Spinal cord (tissue), 10 donors: ENCODE measurements around the gene PDE6A. TPM values are rescaled to one million over a fixed set of nuclear protein-coding genes. Genes with fewer than 3 reads are reported as not detected.

Experiments
- DNase-seq, 6 donors: peaks; one replicate each; pipeline versions ENCODE4 v3.0.0 to v3.0.0-alpha.2; 2013 to 2015; ENCODE audit warnings: low spot score in 6 of 6, low read depth in 4 of 6
- H3K27ac ChIP-seq: one replicate; pipeline ENCODE4 v1.5.1; 2013; ENCODE audit warnings: low read depth, low read length, control low read depth
- H3K27me3 ChIP-seq: one replicate; pipeline ENCODE4 v1.6.1; 2013; ENCODE audit warnings: low read length; ENCODE audit not compliant: control insufficient read depth, insufficient read depth
- H3K36me3 ChIP-seq: one replicate; pipeline ENCODE4 v1.6.1; 2013; ENCODE audit warnings: low read length; ENCODE audit not compliant: control insufficient read depth, insufficient read depth
- H3K4me1 ChIP-seq: one replicate; pipeline ENCODE4 v1.6.1; 2013; ENCODE audit warnings: low read length; ENCODE audit not compliant: control insufficient read depth, insufficient read depth
- H3K4me3 ChIP-seq: one replicate; pipeline ENCODE4 v1.5.1; 2013; ENCODE audit warnings: low read depth, low read length, control low read depth
- H3K9me3 ChIP-seq: one replicate; pipeline ENCODE4 v1.6.1; 2013; ENCODE audit warnings: low read length; ENCODE audit not compliant: control insufficient read depth, insufficient read depth
- WGBS: methylation state at CpG from one replicate; pipeline ENCODE4 v1.1.5; 2013; ENCODE audit warnings: missing lambda C conversion rate; ENCODE audit not compliant: insufficient coverage; 5-methylcytosine and 5-hydroxymethylcytosine counted together
- polyA plus RNA-seq, 2 donors: library from polyadenylated mRNA; unstranded; fragments of 120-200 nt; gene quantifications; one replicate each; pipeline ENCODE4 v1.2.1, GENCODE V29; 2013; ENCODE audit not compliant: insufficient read length in 2 of 2
- total RNA-seq, 2 donors: library from RNA; depleted of rRNA in 1 of 2; stranded (reverse); fragments of 120-200 nt in 1 of 2; fragments of >200 nt in 1 of 2; gene quantifications; one replicate each; pipeline versions ENCODE4 v1.2.3 to v1.2.4, GENCODE V29; 2013 to 2014
- donor health status: healthy.

PDE6A gene
- total and polyA plus RNA-seq, 4 donors = 0.06 to 0.44 (median 0.17) TPM

GRCh38 chr5:149932445-149933350, 11.9 kb downstream of the PDE6A start:
- no peaks in the 10 kb centered on the region for H3K4me1 ChIP-seq
- H3K36me3 ChIP-seq = no peaks in the 10 kb centered on the region
- no peak for DNase-seq
- 67% methylated on average over 19 of the region's 25 CpGs for WGBS
- H3K9me3 ChIP-seq = no peaks in the 10 kb centered on the region
- no peak overlapping the region for H3K4me3 ChIP-seq
- no peak overlapping the region for H3K27ac ChIP-seq
- no peaks in the 10 kb centered on the region for H3K27me3 ChIP-seq

- 60% methylated on average over 6 of the region's 14 CpGs for WGBS
- H3K27ac ChIP-seq = no peak overlapping the region
These were observed 12.6 kb downstream of the PDE6A start for GRCh38 chr5:149931992-149932436.

GRCh38 chr5:149930749-149931574, 13.6 kb downstream of the PDE6A start:
- H3K4me1 ChIP-seq = no peaks in the 10 kb centered on the region
- no CpG with 5 or more reads among the region's 7 CpGs for WGBS
- no peak overlapping the region for H3K4me3 ChIP-seq
- H3K27ac ChIP-seq = no peak overlapping the region
- no peaks in the 10 kb centered on the region for H3K36me3 ChIP-seq
- no peaks in the 10 kb centered on the region for H3K27me3 ChIP-seq
- no peak for DNase-seq
- H3K9me3 ChIP-seq = no peaks in the 10 kb centered on the region

More at GRCh38 chr5:149931992-149932436, 12.6 kb downstream of the PDE6A start:
- Histone ChIP-seq H3K27me3 (no peaks in the 10 kb centered on the region), H3K36me3 (no peaks in the 10 kb centered on the region), H3K9me3 (no peaks in the 10 kb centered on the region), H3K4me1 (no peaks in the 10 kb centered on the region), H3K4me3 (no peak overlapping the region)
- no peak for DNase-seq

GRCh38 chr5:149930043-149930748, 14.4 kb downstream of the PDE6A start:
- Histone ChIP-seq H3K4me3 (no peak overlapping the region), H3K27me3 (no peaks in the 10 kb centered on the region), H3K36me3 (no peaks in the 10 kb centered on the region), H3K4me1 (no peaks in the 10 kb centered on the region), H3K9me3 (no peaks in the 10 kb centered on the region), H3K27ac (no peak overlapping the region)
- WGBS = 80% methylated on average over 5 of the region's 6 CpGs
- peak in 1 of 6 donors; percentile 44 for DNase-seq

GRCh38 chr5:149924486-149924885, 20.1 kb downstream of the PDE6A start:
- 91% methylated on average over 3 of the region's 5 CpGs for WGBS
- Histone ChIP-seq H3K4me1 (no peaks in the 10 kb centered on the region), H3K27ac (no peak overlapping the region), H3K4me3 (no peak overlapping the region), H3K9me3 (no peaks in the 10 kb centered on the region), H3K27me3 (no peaks in the 10 kb centered on the region), H3K36me3 (no peaks in the 10 kb centered on the region)
- DNase-seq = no peak

- WGBS = 92% methylated on average over 4 of the region's 6 CpGs
These were observed 21.6 kb downstream of the PDE6A start for GRCh38 chr5:149922950-149923349.

GRCh38 chr5:149921597-149921996, 23.0 kb downstream of the PDE6A start:
- H3K27ac ChIP-seq = no peak overlapping the region
- H3K9me3 ChIP-seq = no peaks in the 10 kb centered on the region
- WGBS = no CpG with 5 or more reads among the region's 3 CpGs
- H3K36me3 ChIP-seq = no peaks in the 10 kb centered on the region
- no peak overlapping the region for H3K4me3 ChIP-seq
- DNase-seq = no peak
- no peaks in the 10 kb centered on the region for H3K27me3 ChIP-seq
- no peaks in the 10 kb centered on the region for H3K4me1 ChIP-seq

More at GRCh38 chr5:149922950-149923349, 21.6 kb downstream of the PDE6A start:
- no peaks in the 10 kb centered on the region for H3K4me1 ChIP-seq
- H3K9me3 ChIP-seq = no peaks in the 10 kb centered on the region
- H3K4me3 ChIP-seq = no peak overlapping the region
- H3K27me3 ChIP-seq = no peaks in the 10 kb centered on the region
- no peak for DNase-seq
- H3K36me3 ChIP-seq = no peaks in the 10 kb centered on the region
- no peak overlapping the region for H3K27ac ChIP-seq

- DNase-seq = no peak
- H3K4me3 ChIP-seq = no peak overlapping the region
- no peaks in the 10 kb centered on the region for H3K4me1 ChIP-seq
- H3K36me3 ChIP-seq = no peaks in the 10 kb centered on the region
- WGBS = 80% methylated on average over 2 of the region's 6 CpGs
- H3K9me3 ChIP-seq = no peaks in the 10 kb centered on the region
- no peak overlapping the region for H3K27ac ChIP-seq
- no peaks in the 10 kb centered on the region for H3K27me3 ChIP-seq
These were observed 27.4 kb downstream of the PDE6A start for GRCh38 chr5:149917073-149917676.
